AG08395 (cell line): ENCODE results near the gene NLGN1.
"Not testable (repeated sequence)": the region's sequence is repeated elsewhere in the genome, so short reads cannot be mapped to it uniquely, and the experiment has no call there.

Experiments used
- DNase-seq: peaks from one replicate; pipeline ENCODE4 v3.0.0; 2012; ENCODE audit warnings: mixed read lengths, low spot score

The NLGN1 gene

GRCh38 chr3:174220775-174221554 lies 823.4 kb downstream of the NLGN1 start:
- DNase-seq, result no peak

- no peak for DNase-seq
Measured at GRCh38 chr3:174223042-174223441, 825.5 kb downstream of the NLGN1 start.

GRCh38 chr3:174223626-174224025 lies 826.1 kb downstream of the NLGN1 start:
- DNase-seq, result no peak

- DNase-seq, result no peak
Measured at GRCh38 chr3:174229916-174230315, 832.4 kb downstream of the NLGN1 start.

GRCh38 chr3:174232028-174232657 lies 834.6 kb downstream of the NLGN1 start:
- DNase-seq, result not testable (repeated sequence)

- DNase-seq, result no peak
Measured at GRCh38 chr3:174232658-174233429, 835.3 kb downstream of the NLGN1 start.

- no peak for DNase-seq
Measured at GRCh38 chr3:174233511-174233910, 836.0 kb downstream of the NLGN1 start.

GRCh38 chr3:174242311-174243041 lies 844.9 kb downstream of the NLGN1 start:
- no peak for DNase-seq

GRCh38 chr3:174243171-174243570 lies 845.6 kb downstream of the NLGN1 start:
- peak; percentile 14 for DNase-seq

- DNase-seq, result no peak
Measured at GRCh38 chr3:174247687-174248152, 850.2 kb downstream of the NLGN1 start.

- no peak for DNase-seq
Measured at GRCh38 chr3:174251681-174252080, 854.1 kb downstream of the NLGN1 start.

GRCh38 chr3:174253196-174253823 lies 855.8 kb downstream of the NLGN1 start:
- DNase-seq, result no peak

- DNase-seq, result no peak
Measured at GRCh38 chr3:174253940-174254339, 856.4 kb downstream of the NLGN1 start.

GRCh38 chr3:174255454-174255853 lies 857.9 kb downstream of the NLGN1 start:
- no peak for DNase-seq

GRCh38 chr3:174266476-174266875 lies 868.9 kb downstream of the NLGN1 start:
- DNase-seq, result no peak

- DNase-seq, result no peak
Measured at GRCh38 chr3:174268061-174268460, 870.5 kb downstream of the NLGN1 start.

- no peak for DNase-seq
Measured at GRCh38 chr3:174268586-174268985, 871.0 kb downstream of the NLGN1 start.

- peak; percentile 74 for DNase-seq
Measured at GRCh38 chr3:174270841-174271240, 873.3 kb downstream of the NLGN1 start.

GRCh38 chr3:174275336-174275735 lies 877.8 kb downstream of the NLGN1 start:
- no peak for DNase-seq

- DNase-seq, result no peak
Measured at GRCh38 chr3:174276826-174277225, 879.3 kb downstream of the NLGN1 start.

GRCh38 chr3:174278094-174278493 lies 880.5 kb downstream of the NLGN1 start:
- no peak for DNase-seq

GRCh38 chr3:174280186-174280585 lies 882.6 kb downstream of the NLGN1 start:
- no peak for DNase-seq
